ENCODE results near the gene SLC38A10.

GRCh38 chr17:81246679-81247338, 48.3 kb downstream of the SLC38A10 start:
- TF ChIP-seq POLR2A (IDR thresholded peaks at IDR 0.05; ENCODE audit: low read depth, low read length) (no peak), CHD1 (IDR thresholded peaks at IDR 0.05; ENCODE audit: low read depth, low read length) (no peak), MXI1 (IDR thresholded peaks at IDR 0.05; ENCODE audit: borderline replicate concordance, low read depth, low read length) (no peak), RAD21 (IDR thresholded peaks at IDR 0.05; ENCODE audit: low read length) (no peak)
- TF ChIP-seq, protein P1, sequence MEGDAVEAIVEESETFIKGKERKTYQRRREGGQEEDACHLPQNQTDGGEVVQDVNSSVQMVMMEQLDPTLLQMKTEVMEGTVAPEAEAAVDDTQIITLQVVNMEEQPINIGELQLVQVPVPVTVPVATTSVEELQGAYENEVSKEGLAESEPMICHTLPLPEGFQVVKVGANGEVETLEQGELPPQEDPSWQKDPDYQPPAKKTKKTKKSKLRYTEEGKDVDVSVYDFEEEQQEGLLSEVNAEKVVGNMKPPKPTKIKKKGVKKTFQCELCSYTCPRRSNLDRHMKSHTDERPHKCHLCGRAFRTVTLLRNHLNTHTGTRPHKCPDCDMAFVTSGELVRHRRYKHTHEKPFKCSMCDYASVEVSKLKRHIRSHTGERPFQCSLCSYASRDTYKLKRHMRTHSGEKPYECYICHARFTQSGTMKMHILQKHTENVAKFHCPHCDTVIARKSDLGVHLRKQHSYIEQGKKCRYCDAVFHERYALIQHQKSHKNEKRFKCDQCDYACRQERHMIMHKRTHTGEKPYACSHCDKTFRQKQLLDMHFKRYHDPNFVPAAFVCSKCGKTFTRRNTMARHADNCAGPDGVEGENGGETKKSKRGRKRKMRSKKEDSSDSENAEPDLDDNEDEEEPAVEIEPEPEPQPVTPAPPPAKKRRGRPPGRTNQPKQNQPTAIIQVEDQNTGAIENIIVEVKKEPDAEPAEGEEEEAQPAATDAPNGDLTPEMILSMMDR (conservative IDR thresholded peaks at IDR 0.05; ENCODE audit: low read depth, low read length) = no peak

Measured in IMR-90 (cell line).